Posterior cingulate gyrus (tissue), 11 donors: ENCODE results near the gene SPRR4.
"Not testable (repeated sequence)": the region's sequence is repeated elsewhere in the genome, so short reads cannot be mapped to it uniquely, and the experiment has no call there.

Experiments
- DNase-seq, 10 donors: peaks; one replicate each; pipeline versions ENCODE4 v3.0.0 to v3.0.0-alpha.2; 2020 to 2021; ENCODE audit warnings: mixed read lengths in 3 of 10
- intact Hi-C: fragments of 100-400 bp; cut with DNase I; formaldehyde crosslinking; loops from one replicate; pipeline ENCODE4 v1.15.1; 2023

Gene SPRR4

DNA sequence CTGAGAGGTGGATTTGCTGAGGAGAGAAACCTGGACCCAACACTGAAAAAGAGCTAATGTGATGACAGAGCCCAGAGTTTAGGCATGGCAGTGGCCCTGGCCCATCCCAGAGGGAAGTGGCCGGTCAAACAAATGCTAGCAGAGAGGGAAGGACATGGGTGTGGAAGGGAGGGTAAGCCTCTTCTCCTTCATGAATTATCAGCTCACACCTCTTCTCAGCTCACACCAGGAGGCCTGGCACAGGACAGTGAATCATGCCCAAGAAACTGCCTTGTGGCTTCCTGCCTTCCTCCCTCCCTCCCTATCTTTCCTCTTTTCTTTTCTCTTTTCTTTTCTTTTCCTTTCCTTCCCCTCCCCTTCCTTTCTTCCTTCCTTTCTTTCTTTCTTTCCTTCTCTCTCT, 29.8 kb downstream of the SPRR4 start:
- intact Hi-C loops, result no loop called here
- no peak for DNase-seq

DNA sequence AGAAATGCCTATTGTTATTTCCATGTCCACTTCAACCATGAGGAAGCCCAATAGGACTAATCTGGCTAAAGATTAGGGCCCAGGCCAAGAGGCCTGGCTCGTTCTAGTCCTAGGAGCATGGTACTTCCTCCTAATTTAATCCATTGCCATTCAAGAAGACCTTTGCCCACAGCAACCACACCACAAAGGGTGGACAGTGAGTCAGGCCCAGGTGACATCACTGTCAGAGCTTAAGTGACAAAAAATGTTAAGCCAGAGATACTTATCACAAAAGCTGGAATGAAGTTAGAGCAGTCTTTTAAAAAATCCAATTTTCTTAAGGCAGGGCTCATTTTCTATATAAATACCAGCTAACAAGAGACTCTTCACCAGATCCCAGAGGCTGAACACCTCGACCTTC, 30.9 kb downstream of the SPRR4 start, which contains the start of gene SPRR3:
Gene SPRR3 (plus strand): TSS at position 368 of the 400 bp plus-strand sequence. CDS start 1,272 bp downstream, outside the sequence.
- no peak for DNase-seq
- intact Hi-C loops, result no loop called here

DNA sequence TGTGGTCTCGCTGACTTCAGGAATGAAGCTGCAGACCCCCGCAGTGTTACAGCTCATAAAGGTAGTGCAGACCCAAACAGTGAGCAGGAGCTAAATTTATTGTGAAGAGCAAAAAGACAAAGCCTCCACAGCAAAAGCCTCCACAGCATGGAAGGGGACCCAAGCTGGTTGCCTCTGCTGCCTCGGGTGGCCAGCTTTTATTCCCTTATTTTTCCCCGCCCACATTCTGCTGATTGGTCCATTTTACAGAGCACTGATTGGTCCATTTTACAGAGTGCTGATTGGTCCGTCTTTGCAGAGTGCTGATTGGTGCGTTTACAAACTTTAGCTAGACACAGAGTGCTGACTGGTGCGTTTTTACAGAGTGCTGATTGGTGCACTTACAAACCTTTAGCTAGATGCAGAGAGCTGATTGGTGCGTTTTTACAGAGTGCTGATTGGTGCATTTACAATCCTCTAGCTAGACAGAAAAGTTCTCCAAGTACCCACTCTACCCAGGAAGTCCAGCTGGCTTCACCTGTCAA, 40.8 kb downstream of the SPRR4 start:
- DNase-seq, intact Hi-C loops: not testable (repeated sequence)

DNA sequence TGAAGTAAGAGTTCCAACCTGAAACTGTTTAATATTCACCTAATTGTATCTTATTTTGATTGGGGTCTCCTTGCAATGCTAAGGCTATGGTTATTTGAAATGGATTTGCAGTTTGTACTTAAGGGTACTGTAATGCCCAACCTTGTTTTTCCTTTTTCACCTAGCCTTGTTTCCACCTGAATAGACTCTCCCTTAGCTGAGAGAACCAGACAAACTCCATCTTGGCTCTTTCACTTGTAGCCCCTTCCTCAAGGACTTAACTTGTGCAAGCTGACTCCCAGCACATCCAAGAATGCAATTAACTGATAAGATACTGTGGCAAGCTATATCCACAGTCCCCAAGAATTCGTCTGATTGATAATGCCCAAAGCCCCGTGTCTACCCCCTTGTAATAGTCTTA, 51.4 kb downstream of the SPRR4 start:
- DNase-seq, intact Hi-C loops: not testable (repeated sequence)
